HG03039 (cell line): Measurements from ENCODE around the gene TAOK1.

Source experiments
- ATAC-seq: cut with Tn5 transposase; IDR thresholded peaks from one replicate; pipeline ENCODE4 v1.9.1; 2021; ENCODE audit warnings: mild to moderate bottlenecking, moderate library complexity; ENCODE audit not compliant: unreplicated experiment

Gene TAOK1

DNA sequence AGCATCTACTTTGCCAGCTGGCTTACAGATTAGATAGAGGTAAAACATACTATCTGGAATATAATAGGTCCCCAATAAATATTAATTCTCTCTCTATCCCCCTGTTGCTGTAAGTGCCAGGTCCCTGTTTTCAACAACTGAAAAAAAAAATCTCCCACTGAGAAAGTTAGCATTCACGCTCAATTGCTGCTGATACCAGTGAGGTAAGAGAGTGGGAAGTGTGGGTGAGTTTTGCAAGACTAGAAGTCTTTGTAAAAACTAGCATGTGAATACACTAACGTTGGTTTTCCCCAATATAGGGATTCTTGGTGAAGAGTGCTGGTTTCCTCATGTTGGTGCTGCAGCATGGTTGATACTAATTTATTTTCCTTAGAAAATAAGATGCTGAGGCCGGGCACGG lies 11.7 kb upstream of the TAOK1 start:
- no peak for ATAC-seq

DNA sequence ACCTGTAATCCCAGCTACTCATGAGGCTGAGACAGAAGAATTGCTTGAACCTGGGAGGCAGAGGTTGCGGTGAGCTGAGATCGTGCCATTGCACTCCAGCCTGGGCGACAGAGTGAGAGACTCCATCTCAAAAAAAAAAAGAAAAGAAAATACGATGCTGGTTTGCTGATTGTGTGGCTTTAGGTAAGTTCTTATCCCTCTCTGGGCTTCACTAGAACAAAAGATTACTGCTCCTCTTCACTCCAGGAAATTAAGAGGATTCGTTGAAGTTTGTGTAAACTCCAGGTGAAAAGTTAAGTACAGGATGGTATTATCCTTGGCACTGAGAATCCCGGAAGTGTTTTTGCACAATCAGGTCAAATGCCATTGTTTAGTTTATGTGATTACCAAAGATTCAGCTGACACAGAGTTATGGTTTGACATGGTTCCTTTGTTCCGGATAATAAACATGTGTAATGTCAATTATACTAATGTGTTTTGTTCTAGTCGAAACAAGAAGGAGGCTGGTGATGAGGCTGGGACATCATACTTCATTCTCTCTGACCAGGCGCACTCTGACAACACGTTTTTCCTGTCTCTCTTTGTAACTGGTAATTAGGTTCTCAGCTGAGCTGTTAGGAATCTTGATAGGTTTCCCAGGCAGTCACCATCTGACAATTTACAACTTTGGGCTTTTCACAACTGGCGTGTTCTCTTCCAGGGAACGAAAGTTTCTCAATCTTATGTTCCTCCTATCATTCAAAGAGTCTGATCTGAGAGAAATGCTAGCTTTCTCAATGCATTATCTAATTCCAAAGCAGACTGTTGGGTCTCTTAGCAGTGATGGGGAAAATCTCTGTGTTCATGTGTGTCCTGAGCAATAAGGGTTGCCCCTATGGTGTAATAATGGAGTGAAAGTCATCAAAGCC lies 10.8 kb upstream of the TAOK1 start:
- no peak for ATAC-seq

DNA sequence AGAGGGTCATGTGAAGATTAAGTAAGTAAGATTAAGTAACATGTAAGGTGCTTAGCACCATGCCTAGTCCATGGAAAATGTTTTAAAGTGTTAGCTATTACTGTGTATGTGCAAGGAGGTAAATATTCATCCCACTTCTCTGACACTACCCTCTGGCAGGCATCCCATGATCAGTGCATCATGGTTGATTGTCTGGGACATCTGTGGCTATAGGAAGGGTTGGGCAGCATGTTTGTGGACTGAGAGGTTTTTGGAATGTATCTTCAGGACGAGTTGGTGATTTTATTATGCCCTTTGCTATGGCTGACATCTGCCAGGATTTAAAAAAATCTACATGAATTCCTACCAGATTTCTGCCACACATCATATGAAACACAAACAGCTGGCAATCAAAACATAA lies 6.5 kb upstream of the TAOK1 start:
- no peak for ATAC-seq

DNA sequence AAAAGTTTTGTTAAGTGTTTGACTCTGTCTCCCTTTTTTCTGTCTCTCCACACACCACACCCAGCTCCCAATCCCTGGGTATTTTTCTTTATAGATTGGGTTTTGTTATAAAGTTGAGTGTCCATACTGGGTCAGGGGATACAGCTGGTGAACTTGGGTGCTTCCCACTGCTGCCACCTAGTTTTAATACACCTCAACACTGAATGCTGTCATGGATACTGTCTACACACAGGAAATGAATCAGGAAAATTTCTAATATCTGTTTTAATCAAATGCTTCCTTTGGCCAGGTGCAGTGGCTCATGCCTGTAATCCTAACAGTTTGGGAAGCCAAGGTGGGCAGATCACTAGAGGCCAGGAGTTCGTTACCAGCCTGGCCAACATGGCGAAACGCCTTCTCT lies 5.3 kb upstream of the TAOK1 start:
- no peak for ATAC-seq

DNA sequence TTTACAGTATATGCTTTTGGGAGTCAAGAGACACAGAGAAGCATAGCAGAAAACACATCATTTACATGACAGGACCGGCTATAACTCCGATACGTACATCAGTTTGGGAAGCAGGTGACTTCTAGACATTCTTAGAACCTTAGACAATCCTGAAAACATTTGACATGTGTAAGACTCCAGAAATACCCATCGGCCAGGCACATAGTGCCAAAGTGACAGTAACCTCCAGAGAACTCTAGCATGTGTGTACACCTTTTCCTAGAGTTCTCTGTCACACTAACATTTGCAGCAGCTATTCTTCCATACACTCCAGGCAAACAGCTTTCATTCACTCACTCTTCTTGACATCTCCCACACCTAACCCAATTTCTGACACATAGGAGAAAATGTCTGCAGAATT lies 3.4 kb upstream of the TAOK1 start:
- no peak for ATAC-seq

DNA sequence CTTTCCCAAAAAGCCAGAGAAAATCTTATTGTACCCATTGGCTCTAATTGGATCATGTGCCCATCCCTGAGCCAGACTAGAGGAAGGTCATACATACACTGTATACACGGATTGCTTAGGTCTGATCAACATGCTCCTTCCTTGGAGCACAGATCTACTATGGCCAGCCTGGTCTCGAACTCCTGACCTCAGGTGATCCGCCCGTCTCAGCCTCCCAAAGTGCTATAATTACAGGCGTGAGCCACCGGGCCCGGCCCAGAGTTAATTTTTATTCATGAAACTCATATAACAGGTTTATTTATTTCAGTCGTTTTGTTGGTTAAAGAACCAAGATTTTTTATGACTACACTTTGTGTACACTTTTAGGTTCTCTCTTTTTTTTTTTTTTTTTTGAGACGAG lies 1.2 kb upstream of the TAOK1 start:
- ATAC-seq, result no peak

DNA sequence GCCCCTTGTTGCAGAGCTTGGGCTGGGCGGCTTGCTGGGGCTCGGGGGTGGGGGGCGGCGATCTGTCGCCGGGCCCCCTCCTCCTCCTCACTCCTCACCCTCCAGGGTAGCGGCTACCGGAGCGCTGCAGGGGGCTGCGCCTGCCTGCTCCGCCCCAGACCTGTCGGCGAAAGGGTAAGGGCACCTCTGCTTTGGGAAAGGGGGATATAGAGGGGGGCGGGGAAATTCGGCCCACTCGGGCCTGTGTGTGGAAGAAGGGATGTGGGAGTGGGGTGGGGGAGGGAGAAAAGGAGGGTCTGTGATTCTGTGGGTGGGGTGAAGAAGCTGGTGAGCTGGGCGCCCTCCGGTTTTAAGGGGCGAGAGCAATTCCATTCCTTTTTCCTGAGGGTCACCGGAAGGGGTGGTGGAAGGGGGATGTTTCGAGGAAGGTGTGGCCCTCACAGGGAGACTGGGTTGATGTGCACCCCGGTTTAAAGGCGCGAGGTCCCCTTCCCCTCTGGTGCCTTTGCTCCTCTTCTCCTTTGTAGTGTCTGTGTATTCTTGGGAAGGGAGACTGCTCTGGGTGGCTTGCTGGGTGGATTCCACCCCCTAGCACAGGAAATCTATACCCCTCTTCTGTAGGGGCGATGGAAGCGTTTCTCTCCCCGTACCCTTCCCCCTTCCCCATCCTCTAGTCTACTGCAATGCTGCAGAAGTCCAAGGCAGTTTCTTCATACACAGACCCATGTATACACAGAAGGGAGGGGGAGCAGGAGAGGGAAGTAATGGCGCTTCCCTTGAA lies 878 bp downstream of the TAOK1 start:
- ATAC-seq, result no peak

DNA sequence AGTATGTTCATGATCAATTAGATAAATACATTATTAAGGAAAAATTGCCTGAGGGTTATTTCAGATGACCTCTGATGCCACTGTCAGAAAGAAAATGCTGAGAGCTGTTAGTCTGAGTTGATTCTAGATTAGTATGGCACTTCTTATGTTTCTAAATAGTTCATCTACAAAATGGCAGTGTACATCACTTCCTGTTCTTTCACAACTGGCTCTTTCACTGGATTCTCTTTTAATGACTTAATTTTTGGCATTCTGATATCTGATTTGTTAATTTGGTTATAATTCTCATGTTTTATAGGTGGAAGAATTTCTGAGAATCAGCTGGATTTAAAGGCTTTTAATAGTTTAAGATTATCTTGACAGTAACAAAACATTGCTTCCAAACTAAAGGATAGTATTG lies 3.3 kb downstream of the TAOK1 start:
- ATAC-seq, result no peak

DNA sequence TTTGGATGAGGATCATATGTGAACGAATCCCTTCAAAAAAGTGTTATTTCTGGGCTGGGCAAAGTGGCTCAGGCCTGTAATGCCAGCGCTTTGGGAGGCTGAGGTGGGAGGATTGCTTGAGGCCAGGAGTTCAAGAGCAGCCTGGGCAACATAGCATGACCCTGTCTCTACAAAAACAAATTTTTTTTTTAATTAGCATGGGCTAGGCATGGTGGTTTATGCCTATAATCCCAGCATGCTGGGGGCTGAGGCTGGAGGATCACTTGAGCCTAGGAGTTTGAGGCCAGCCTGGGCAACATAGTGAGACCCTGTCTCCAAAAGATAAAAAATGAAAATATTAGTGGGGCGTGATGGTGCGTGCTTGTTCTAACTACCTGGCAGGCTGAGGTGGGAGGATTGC lies 4.6 kb downstream of the TAOK1 start:
- no peak for ATAC-seq

DNA sequence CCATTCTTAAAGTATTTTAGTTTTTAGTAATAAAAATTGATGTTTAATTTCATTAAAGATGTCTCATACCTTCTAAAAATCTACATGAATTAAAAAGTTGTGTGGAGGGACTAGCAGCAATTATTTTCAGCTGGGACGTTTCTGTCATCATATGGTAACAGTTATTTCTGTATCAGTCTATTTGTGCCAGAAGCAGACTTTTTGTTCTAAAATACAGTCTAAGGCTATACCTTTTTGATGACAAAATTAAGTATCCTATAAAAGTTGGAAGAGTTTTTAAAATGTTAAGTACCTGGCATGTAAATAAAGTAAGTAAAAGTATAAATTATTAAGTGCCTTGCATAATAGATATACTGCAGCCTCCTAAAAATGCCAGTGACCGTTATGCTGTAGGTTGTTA lies 5.9 kb downstream of the TAOK1 start:
- ATAC-seq, result no peak

DNA sequence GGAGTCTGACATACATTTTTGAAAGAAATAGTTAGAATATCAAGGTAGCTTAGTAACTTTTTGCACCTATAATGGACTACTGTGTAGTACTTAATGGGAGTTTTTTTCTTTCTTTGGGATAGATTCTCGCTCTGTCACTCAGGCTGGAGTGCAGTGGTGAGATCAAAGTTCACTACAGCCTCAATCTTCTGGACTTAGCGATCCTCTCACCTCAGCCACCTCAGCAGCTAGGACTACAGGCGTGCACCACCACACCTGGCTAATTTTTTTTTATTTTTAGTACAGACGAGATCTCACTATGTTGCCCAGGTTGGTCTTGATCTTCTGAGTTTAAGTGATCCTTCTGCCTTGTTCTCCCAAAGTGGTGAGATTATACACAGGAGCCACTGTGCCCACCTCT lies 9.5 kb downstream of the TAOK1 start:
- no peak for ATAC-seq

DNA sequence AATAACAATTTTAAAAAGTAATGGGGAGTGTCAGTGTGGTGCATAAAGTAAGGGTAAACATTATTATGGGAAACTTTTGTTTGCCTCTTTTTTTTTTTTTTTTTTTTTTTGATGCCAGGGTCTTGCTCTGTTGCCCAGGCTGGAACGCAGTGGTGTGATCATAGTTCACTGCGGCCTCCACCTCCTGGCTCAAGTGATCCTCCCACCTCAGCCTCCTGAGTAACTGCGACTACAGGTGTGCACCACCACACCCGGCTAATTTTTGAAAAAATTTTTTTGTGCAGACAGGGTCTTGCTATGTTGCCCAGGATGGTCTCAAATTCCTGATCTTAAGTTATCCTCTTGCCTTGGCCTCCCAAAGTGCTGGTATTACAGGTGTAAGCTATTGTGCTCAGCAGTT lies 10.7 kb downstream of the TAOK1 start:
- no peak for ATAC-seq

DNA sequence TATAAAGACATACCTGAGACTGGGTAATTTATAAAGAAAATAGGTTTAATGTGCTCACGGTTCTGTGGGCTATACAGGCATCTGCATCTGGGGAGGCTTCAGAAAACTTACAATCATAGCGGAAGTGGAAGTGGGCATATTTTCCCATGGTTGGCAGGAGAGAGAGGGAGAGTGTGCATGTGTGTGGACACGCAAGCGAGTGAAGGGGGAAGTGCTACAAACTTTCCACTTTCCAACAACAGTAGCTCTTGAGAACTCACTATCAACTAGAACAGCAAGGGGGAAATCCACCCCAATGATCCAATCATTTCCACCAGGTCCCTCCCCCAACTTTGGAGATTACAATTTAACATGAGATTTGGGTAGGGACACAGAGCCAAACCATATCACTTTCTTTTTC lies 11.1 kb downstream of the TAOK1 start:
- no peak for ATAC-seq

DNA sequence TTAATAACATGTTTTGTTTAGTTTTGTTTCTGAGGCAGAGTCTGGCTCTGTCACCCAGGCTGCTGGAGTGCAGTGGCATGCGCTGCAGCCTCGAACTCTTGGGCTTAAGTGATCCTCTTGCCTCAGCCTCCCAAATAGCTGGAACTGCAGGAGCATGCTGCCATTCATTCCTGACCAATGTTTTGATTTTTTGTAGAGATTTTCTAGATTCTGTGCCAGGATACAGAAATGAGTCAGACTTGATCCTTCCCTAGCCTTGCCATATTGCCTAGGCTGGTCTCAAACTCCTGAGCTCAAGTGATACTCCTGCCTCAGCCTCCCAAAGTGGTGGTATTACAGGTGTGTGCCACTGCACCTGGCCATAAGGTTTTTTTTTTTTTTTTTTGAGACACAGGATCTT lies 17.7 kb downstream of the TAOK1 start:
- no peak for ATAC-seq

DNA sequence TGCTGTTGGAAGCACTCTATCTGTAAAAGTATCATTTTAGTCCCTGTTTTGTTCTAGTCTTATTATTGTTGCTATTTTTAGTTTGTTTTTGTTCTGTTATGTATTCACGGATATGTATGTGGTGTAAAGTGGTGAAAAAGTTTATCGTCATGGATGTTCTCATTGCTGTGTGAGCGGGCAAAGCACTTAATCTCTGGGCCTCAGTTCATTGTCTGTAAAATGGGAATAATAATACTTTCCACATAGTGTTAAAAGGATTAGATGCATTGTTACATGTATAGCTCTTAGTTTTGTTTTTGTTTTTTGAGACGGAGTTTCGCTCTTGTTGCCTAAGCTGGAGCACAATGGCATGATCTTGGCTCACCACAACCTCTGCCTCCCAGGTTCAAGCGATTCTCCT lies 19.8 kb downstream of the TAOK1 start:
- no peak for ATAC-seq

DNA sequence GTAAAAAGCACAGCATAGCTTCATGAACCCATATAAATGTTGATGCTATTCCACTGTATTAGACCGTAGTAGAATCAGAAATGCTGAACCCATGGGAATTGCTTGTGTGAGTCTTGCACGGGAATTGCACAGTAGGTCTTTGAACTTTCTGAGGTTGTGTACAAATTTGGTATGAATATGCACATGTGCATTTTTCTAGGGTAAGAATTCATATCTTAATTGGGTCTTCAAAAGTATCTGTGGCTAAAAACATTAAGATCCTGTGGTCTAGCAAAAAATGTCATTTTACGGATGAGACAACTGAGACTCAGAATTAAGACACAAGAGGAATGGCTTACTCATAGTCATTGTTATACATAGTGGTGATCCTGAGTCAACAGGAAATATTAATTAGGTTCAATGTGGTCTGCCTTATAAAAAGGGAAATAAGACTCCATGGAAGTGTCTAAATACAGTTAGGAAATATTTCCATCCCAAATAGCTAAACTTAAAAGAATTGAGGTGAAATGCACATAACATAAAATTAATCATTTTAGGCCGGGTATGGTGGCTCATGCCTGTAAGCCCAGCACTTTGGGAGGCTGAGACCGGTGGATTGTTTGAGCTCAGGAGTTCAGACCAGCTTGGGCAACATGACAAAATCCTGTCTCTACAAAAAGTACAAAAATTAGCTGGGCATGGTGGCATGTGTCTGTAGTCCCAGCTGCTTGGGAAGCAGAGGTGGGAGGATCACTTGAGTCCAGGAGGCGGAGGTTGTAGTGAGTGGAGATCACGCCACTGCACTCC lies 22.8 kb downstream of the TAOK1 start:
- ATAC-seq, result no peak

DNA sequence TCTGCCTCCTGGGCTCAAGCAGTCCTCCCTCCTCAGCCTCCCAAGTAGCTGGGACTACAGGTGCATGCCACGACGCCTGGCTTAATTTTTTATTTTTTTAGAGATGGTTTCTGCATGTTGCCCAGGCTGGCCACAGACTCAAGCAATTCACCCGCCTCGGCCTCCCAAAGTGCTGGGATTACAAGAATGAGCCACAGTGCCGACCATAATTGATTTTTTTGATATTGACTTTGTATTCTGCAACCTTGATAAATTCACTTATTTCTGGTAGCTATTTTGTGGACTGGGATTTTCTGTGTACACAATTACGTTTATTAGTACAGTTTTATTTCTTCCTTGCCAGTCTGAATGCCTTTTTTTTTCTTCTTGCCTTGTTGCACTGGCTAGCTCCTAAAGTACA lies 30.0 kb downstream of the TAOK1 start:
- ATAC-seq, result no peak

DNA sequence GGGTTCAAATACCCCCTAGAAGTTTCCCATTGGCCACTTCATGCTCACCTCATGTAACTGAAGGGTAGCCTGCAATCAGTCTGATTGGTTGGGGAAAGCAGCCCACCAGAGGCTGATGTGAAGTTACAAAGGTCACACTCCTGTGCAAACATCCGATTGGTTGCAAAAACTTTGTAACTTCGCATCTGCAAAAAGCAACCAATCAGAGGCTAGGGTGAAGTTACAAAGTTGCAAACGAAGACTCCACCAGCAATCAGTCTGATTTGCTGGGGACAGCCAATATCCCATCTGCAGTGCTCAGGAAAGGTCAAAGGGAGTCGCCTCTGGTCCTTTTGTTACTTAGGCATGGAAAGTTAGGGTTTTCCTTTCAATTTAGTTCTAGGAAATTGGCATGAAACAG lies 40.1 kb downstream of the TAOK1 start:
- ATAC-seq, result no peak

DNA sequence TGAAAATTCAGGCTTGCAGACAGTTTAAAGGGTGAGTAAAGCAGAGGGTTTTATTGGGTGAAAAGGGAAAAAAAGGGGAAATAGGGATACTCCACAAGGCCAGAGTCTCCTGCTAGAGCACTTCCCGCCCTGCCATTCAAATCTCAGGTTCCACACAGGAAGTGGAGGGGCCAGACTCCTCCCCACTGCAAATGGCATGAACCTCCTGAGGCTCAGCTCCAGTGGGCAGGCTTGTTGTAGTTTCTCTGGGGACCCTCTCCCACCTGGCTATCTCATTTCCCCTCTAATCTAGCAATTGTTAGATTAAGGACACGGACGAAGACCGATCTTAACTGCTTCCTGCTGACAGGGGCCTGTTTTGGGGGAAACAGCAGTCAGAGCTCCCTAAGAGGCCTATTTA lies 43.4 kb downstream of the TAOK1 start:
- ATAC-seq, result no peak

DNA sequence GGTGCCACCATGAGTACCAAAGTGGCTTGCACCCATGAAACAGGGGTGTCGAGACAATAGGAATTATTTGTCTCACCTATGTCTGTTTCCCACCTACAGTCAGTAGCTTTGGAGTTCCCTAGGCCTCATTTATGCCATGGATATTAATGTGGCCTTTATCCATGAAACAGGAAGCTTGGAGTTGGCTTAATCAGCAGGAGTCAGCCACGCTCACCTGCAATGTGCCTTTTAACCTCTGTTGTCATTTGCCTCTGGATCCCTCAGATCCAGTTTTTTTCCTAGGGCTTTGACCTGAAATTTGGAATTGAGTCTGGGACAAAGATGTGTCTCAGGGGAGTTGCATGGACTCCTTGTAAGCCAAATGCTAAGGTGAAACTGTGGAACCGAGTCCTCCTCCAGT lies 44.4 kb downstream of the TAOK1 start:
- no peak for ATAC-seq

DNA sequence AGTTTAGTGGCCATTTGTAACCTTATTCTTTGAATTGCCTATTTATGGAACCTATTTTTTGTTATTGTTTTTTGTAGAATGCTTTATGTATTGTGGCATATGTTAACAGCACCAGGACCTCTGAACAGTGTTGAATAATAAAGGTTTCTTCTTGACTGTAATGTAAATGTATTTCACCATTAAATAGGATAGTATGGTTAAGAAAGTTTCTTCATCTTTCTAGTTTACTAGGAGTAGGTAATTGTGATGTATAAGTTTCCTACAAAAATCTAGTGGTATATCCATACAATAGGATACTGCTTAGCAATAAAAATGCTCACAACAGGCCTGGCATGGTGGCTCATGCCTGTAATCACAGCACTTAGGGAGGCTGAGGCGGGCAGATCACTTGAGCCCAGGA lies 52.3 kb downstream of the TAOK1 start:
- no peak for ATAC-seq
